Activated CD4-positive, alpha-beta T cell treated with anti-CD3 and anti-CD28 coated beads, Interleukin-2, amount 10 ng/mL, durations not matched to agents 24 days and 14 days (primary cell): ENCODE measurements around the gene RALGAPA2. TPM values are rescaled to one million over a fixed set of nuclear protein-coding genes. Genes with fewer than 3 reads are reported as not detected.
A peak's percentile ranks its signal among the peaks of the same experiment; 100 is the strongest.

ENCODE experiments used
- DNase-seq: peaks from one replicate; pipeline ENCODE4 v3.0.0; 2022
- H3K27ac Mint-ChIP-seq: one replicate; pipeline ENCODE4 v1.8.0; 2022; ENCODE audit warnings: mild to moderate bottlenecking, mixed read lengths
- H3K27me3 Mint-ChIP-seq: one replicate; pipeline ENCODE4 v1.8.0; 2022; ENCODE audit warnings: mixed read lengths
- H3K36me3 Mint-ChIP-seq: one replicate; pipeline ENCODE4 v1.8.0; 2022; ENCODE audit warnings: low read depth, mild to moderate bottlenecking, mixed read lengths
- H3K4me1 Mint-ChIP-seq: one replicate; pipeline ENCODE4 v1.8.0; 2021; ENCODE audit warnings: mixed read lengths
- H3K4me3 Mint-ChIP-seq: one replicate; pipeline ENCODE4 v1.8.0; 2022; ENCODE audit warnings: mild to moderate bottlenecking, moderate library complexity, mixed read lengths
- H3K9me3 Mint-ChIP-seq: one replicate; pipeline ENCODE4 v1.8.0; 2021; ENCODE audit warnings: mixed read lengths
- intact Hi-C: fragments of 100-400 bp; cut with micrococcal nuclease; formaldehyde crosslinking; loops from one replicate; pipeline ENCODE4 v1.15.1; 2023
- total RNA-seq: library from RNA; stranded (reverse); gene quantifications from 2 replicates; pipeline ENCODE4 v1.2.3, GENCODE V29; 2022

Gene RALGAPA2
- 14.6 and 18.7 TPM in 2 replicates for total RNA-seq

DNA sequence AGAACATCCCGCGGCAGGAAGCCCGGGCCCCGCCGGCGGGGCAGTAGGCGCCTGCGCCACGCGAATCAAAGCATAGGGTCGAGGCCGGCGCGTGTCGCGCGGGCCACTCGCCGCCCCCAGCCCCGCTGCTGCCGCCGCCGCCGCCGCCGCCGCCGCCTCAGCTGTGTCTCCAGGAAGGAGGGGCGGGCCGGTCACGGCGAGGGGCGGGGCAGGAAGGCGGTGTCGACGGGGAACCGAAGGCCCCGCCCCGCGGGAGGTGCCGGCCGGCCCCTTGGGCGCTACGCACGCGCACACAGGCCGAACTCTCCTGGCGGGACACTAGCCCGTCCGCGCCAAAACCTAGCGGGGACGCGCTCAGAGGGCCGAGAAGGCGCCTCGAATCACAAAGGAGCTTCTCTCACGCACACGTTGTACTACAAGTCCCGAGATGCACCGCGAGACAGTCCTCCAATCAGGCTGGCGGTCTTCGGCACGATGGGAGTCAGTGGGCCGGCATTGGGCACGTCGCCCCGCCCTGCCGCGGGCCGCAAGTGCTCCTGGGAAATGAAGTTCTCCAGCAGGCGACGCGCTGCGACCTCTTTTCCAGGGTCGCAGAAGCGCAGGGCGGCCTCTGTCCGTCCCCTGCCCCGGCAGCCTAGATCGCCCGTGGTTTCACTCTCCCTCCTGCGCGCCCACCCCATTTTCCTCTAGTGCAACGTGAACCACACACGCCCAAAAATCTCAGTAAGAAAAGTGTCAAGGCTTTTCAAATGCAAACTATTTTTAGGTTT is at the start of gene RALGAPA2:
Gene RALGAPA2, minus strand, starts transcription at position 171 of the 770 bp plus-strand sequence. Its CDS starts 164 bp downstream, at position 7.
- H3K4me3 Mint-ChIP-seq = peak within 1 kb of the TSS; percentile 93
- H3K36me3 Mint-ChIP-seq = peaks cover 9% of the 10 kb centered on the region
- no peaks in the 10 kb centered on the region for H3K9me3 Mint-ChIP-seq
- peak within 1 kb of the TSS; percentile 93 for H3K27ac Mint-ChIP-seq
- H3K4me1 Mint-ChIP-seq = peaks cover 32% of the 10 kb centered on the region
- intact Hi-C loops = loop anchor here (1.0 to 5.0 kb wide), 4 partner anchors 215 to 695 kb away; partner anchors contain the start of genes CFAP61, CRNKL1, INSM1 and NAA20
- H3K27me3 Mint-ChIP-seq = peaks cover 3% of the 10 kb centered on the region
- DNase-seq = peak; percentile 98

DNA sequence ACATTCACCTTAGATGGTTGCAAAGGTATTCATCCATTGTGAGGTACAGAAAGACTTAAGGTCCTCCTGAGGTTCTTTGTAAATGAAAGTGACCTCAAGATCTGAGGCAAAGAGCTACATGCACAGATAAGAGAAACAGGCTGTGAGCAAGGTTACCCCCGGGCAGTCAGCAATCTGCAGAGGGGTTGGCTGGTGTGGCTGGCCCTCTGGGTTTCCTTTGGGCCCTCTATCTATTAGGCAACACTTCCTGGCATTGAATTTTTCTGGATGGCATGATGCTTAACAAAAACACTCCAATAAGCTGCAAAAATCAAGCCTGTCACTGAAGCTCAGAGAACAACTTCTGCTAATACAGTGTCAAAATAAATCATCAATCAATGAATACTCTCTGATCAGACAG is 48.9 kb upstream of the RALGAPA2 start:
- DNase-seq = no peak
- intact Hi-C loops = no loop called here
- no peak overlapping the region for H3K27ac Mint-ChIP-seq
- H3K9me3 Mint-ChIP-seq = no peaks in the 10 kb centered on the region
- H3K27me3 Mint-ChIP-seq = peaks cover 6% of the 10 kb centered on the region
- no peak overlapping the region for H3K4me3 Mint-ChIP-seq
- H3K36me3 Mint-ChIP-seq = no peaks in the 10 kb centered on the region
- H3K4me1 Mint-ChIP-seq = no peaks in the 10 kb centered on the region

GRCh38 chr20:20759132-20759531 is 46.7 kb upstream of the RALGAPA2 start:
- no peak overlapping the region for H3K27ac Mint-ChIP-seq
- H3K27me3 Mint-ChIP-seq = peaks cover 11% of the 10 kb centered on the region
- H3K9me3 Mint-ChIP-seq = peaks cover 6% of the 10 kb centered on the region
- DNase-seq = no peak
- H3K4me3 Mint-ChIP-seq = no peak overlapping the region
- H3K4me1 Mint-ChIP-seq = peaks cover 3% of the 10 kb centered on the region
- H3K36me3 Mint-ChIP-seq = no peaks in the 10 kb centered on the region
- intact Hi-C loops = no loop called here

- Mint-ChIP-seq H3K36me3 (no peaks in the 10 kb centered on the region), H3K4me3 (no peak overlapping the region), H3K9me3 (peaks cover 6% of the 10 kb centered on the region), H3K4me1 (peaks cover 3% of the 10 kb centered on the region), H3K27ac (no peak overlapping the region), H3K27me3 (peaks cover 5% of the 10 kb centered on the region)
- intact Hi-C loops = no loop called here
- no peak for DNase-seq
Observed at GRCh38 chr20:20755674-20756319, 43.4 kb upstream of the RALGAPA2 start.

DNA sequence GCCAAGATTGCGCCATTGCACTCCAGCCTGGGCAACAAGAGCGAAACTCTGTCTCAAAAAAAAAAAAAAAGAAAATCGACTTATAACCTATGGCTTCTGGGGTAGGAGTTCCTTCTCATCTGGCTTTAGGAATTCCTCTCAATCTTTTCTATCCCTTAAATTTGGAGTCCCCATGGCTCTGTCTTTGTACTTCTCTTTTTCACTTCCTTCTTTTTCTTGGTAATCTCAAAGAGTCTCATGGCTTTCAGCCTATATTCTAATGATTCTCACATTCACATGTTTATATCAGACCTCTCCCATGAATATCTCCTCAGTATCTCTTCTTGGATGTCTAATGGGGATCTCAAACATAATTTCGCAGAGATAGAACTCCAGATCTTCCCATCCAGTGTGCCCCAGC is 42.8 kb upstream of the RALGAPA2 start:
- H3K4me3 Mint-ChIP-seq = no peak overlapping the region
- intact Hi-C loops = no loop called here
- H3K27me3 Mint-ChIP-seq = peaks cover 5% of the 10 kb centered on the region
- DNase-seq = no peak
- H3K36me3 Mint-ChIP-seq = no peaks in the 10 kb centered on the region
- H3K27ac Mint-ChIP-seq = no peak overlapping the region
- peaks cover 3% of the 10 kb centered on the region for H3K4me1 Mint-ChIP-seq
- H3K9me3 Mint-ChIP-seq = peaks cover 6% of the 10 kb centered on the region

- no peak for DNase-seq
- H3K9me3 Mint-ChIP-seq = peaks cover 6% of the 10 kb centered on the region
Observed at GRCh38 chr20:20754714-20755113, 42.3 kb upstream of the RALGAPA2 start.

GRCh38 chr20:20752712-20753111 is 40.3 kb upstream of the RALGAPA2 start:
- peaks cover 10% of the 10 kb centered on the region for H3K9me3 Mint-ChIP-seq
- intact Hi-C loops = no loop called here
- peaks cover 5% of the 10 kb centered on the region for H3K27me3 Mint-ChIP-seq
- DNase-seq = no peak
- no peaks in the 10 kb centered on the region for H3K36me3 Mint-ChIP-seq
- H3K4me3 Mint-ChIP-seq = no peak overlapping the region
- H3K27ac Mint-ChIP-seq = no peak overlapping the region
- peaks cover 3% of the 10 kb centered on the region for H3K4me1 Mint-ChIP-seq

More at GRCh38 chr20:20754714-20755113, 42.3 kb upstream of the RALGAPA2 start:
- Mint-ChIP-seq H3K4me1 (peaks cover 3% of the 10 kb centered on the region), H3K27ac (no peak overlapping the region), H3K27me3 (peaks cover 5% of the 10 kb centered on the region), H3K4me3 (no peak overlapping the region), H3K36me3 (no peaks in the 10 kb centered on the region)
- intact Hi-C loops = no loop called here

GRCh38 chr20:20747298-20747697 is 34.9 kb upstream of the RALGAPA2 start:
- H3K4me1 Mint-ChIP-seq = no peaks in the 10 kb centered on the region
- peaks cover 2% of the 10 kb centered on the region for H3K27me3 Mint-ChIP-seq
- H3K36me3 Mint-ChIP-seq = no peaks in the 10 kb centered on the region
- H3K9me3 Mint-ChIP-seq = peaks cover 4% of the 10 kb centered on the region
- no peak overlapping the region for H3K27ac Mint-ChIP-seq
- DNase-seq = no peak
- no peak overlapping the region for H3K4me3 Mint-ChIP-seq
- intact Hi-C loops = no loop called here

DNA sequence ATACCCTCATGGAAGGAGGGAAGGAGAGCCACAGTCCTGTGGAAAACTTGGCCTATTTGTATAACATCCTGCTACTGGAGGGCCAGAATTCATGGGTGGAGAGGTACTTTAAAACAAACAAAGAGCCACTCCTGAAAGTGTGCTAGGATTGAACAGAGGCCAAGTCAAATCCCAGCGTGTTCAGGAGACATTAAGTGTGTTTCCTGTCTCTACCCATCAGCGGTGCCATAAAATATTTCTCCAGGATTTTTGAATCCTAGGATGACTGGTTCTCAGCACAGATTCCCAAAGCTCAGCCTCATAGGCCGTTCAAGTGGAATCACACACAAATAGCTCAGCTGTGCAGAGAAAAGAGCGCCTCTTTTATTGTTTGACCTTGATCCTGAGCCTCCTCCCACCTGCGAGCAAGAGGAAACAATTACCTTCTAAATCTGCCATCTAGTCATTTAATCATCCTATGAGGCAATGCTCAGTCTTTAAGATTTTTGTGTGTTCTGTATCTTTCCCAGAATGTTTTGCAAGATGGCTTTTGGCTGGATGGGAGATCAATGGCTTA is 31.8 kb upstream of the RALGAPA2 start:
- Mint-ChIP-seq H3K4me3 (no peak overlapping the region), H3K4me1 (no peaks in the 10 kb centered on the region), H3K27me3 (peaks cover 3% of the 10 kb centered on the region), H3K36me3 (no peaks in the 10 kb centered on the region), H3K27ac (no peak overlapping the region), H3K9me3 (peaks cover 4% of the 10 kb centered on the region)
- intact Hi-C loops = no loop called here
- DNase-seq = no peak

- Mint-ChIP-seq H3K36me3 (no peaks in the 10 kb centered on the region), H3K27me3 (peaks cover 5% of the 10 kb centered on the region), H3K4me1 (no peaks in the 10 kb centered on the region), H3K27ac (no peak overlapping the region), H3K4me3 (no peak overlapping the region), H3K9me3 (no peaks in the 10 kb centered on the region)
- intact Hi-C loops = no loop called here
- no peak for DNase-seq
Observed at GRCh38 chr20:20743511-20744169, 31.2 kb upstream of the RALGAPA2 start.

DNA sequence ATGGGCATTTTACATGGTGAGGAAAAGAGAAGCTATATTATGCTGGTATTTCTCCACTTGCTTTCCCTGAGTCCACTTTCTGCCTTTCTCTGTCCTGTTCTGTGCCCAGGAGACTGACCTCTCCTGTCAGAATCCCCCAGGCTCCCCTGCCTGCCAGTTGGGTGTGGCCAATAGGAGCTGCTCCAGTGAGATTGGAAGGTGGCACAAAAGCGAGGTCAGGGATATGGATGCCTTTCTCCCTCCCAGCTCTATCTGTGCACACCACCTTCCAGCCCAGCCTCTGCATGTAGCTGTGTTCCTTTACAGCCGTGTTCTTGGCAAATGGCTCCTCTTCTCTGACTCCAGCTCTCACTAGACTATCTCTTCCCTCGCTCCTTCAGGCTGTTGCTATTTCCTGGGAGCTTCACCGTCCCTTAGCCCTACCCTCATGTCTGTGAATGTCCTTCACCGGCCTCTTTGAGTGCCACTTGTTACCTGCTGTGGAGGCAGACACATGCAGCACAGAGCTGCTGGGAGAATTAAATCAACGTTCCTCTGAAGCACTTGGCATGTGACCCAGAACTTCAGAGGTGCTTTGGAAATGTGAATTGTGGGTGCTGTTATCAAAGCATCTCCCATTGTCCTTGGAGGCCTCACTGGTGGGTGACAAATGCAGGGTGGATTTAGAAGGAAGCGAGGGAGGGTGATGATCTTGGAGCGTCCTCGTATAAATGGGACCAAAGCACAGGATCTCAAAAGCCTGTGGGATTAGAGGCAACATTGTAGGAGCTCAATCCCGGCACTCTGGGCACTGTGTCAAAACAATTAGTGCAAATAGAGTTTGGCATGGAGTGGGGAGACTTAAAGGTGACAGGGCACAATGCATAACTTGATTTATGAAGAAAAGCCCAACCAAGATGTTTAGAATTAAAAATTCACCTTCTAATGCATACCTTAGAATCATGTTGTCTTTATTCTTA is 28.9 kb upstream of the RALGAPA2 start:
- Mint-ChIP-seq H3K27ac (no peak overlapping the region), H3K4me3 (no peak overlapping the region), H3K9me3 (no peaks in the 10 kb centered on the region), H3K27me3 (peaks cover 14% of the 10 kb centered on the region), H3K4me1 (peaks cover 3% of the 10 kb centered on the region), H3K36me3 (no peaks in the 10 kb centered on the region)
- no peak for DNase-seq
- intact Hi-C loops = no loop called here

DNA sequence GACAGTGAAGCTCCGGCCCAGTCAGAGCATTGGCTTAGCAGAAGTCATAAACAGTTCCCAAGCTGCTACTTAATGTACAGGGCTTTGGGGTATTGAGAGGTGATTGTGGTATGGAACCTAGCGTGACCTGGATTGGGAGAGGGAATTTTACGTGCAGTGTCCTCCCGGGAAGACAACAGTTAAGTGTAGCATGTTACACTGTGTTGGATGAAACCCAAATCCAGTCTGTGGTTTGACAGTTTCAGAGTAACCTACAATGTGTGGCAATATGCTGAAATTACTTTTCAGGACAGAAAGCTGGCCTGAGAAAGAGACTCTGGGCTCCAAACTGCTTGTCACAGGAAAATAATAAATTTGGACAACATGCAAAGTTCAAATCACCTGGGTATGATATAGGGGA is 28.1 kb upstream of the RALGAPA2 start:
- H3K4me3 Mint-ChIP-seq = no peak overlapping the region
- DNase-seq = no peak
- intact Hi-C loops = no loop called here
- no peak overlapping the region for H3K27ac Mint-ChIP-seq
- no peaks in the 10 kb centered on the region for H3K36me3 Mint-ChIP-seq
- H3K27me3 Mint-ChIP-seq = peaks cover 14% of the 10 kb centered on the region
- H3K4me1 Mint-ChIP-seq = peaks cover 3% of the 10 kb centered on the region
- H3K9me3 Mint-ChIP-seq = no peaks in the 10 kb centered on the region

GRCh38 chr20:20737158-20737557 is 24.7 kb upstream of the RALGAPA2 start:
- no peaks in the 10 kb centered on the region for H3K36me3 Mint-ChIP-seq
- no peak overlapping the region for H3K4me3 Mint-ChIP-seq
- no peak for DNase-seq
- H3K27ac Mint-ChIP-seq = no peak overlapping the region
- no peaks in the 10 kb centered on the region for H3K9me3 Mint-ChIP-seq
- H3K4me1 Mint-ChIP-seq = peaks cover 11% of the 10 kb centered on the region
- peaks cover 13% of the 10 kb centered on the region for H3K27me3 Mint-ChIP-seq
- intact Hi-C loops = no loop called here
